ENCODE data around the gene LRRC25.
A peak's percentile ranks its signal among the peaks of the same experiment; 100 is the strongest.

Gene LRRC25

GRCh38 chr19:18392417-18392816 lies 5.0 kb downstream of the LRRC25 start:
- TF ChIP-seq CTCF (IDR thresholded peaks at IDR 0.05; ENCODE audit: low read depth, low read length): no peak
- no peak overlapping the region for H3K4me3 ChIP-seq (ENCODE audit: low read depth, low read length)

- H3K4me3 ChIP-seq (ENCODE audit: low read depth, low read length): no peak overlapping the region
- no peak for TF ChIP-seq CTCF (IDR thresholded peaks at IDR 0.05; ENCODE audit: low read depth, low read length)
These were observed 5.8 kb downstream of the LRRC25 start for GRCh38 chr19:18391509-18392075.

DNA sequence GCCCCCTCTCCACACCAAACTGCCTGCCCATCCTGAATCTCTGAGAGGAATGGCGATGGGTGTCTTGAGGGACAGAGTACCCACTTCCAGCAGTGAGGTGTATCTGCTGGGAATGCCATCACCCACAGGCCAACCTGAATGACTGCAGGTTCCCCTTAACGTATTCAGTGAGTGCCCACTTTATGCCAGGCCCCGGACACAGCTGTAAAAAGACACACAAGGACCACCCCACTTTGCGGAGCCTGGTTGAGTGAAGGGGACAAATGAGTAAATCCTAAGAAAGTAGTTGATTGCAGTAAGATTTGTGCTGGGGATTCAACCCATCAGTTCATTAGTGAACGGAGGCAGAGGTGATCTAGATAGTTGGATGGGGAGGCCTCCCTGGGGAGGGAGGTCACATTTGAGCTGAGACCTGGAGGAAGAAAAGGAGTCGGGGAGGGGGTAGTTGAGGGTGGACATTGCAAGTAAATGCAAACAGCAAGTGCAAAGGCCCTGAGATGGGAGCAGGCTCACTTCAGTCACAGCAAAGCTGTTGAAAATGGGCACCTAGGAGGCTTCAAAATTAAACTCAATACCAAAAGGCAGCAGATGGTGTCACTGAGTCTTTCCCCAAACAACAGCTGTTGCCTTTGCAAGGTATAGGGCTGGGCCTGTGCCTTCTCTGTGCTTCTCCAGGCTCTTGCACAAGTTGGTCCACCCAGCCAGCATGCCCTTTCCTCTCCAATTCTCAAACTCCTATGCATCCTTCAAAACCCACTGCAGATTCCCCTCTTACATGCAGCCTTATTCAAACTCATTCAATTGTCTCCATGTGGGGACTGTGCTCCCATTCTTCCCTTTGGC lies 7.1 kb downstream of the LRRC25 start:
- TF ChIP-seq CTCF (IDR thresholded peaks at IDR 0.05; ENCODE audit: low read depth, low read length): no peak

DNA sequence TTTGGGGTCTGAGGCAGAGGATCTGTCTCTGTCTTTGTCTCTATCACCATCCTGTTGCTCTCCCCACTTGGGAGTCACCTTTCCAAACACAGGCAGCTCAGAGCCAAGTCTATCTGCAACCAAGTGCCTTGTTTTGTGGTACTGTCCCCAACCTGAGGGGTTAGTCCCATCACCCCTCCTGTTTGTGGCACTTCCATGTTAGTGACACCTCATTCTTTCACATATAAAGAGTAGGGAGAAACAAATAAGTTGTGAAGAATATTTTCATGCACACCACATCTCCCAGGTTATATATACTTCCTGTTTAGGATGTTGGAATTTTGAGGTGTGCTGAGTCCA lies 7.7 kb downstream of the LRRC25 start:
- TF ChIP-seq CTCF (IDR thresholded peaks at IDR 0.05; ENCODE audit: low read depth, low read length): no peak
- no peak overlapping the region for H3K4me3 ChIP-seq (ENCODE audit: low read depth, low read length)

More for the DNA sequence above, 7.1 kb downstream of the LRRC25 start:
- no peak overlapping the region for H3K4me3 ChIP-seq (ENCODE audit: low read depth, low read length)

- TF ChIP-seq CTCF (IDR thresholded peaks at IDR 0.05; ENCODE audit: low read depth, low read length): no peak
- H3K4me3 ChIP-seq (ENCODE audit: low read depth, low read length): peak overlapping the region; percentile 74
These were observed 8.3 kb downstream of the LRRC25 start for GRCh38 chr19:18388960-18389725.

DNA sequence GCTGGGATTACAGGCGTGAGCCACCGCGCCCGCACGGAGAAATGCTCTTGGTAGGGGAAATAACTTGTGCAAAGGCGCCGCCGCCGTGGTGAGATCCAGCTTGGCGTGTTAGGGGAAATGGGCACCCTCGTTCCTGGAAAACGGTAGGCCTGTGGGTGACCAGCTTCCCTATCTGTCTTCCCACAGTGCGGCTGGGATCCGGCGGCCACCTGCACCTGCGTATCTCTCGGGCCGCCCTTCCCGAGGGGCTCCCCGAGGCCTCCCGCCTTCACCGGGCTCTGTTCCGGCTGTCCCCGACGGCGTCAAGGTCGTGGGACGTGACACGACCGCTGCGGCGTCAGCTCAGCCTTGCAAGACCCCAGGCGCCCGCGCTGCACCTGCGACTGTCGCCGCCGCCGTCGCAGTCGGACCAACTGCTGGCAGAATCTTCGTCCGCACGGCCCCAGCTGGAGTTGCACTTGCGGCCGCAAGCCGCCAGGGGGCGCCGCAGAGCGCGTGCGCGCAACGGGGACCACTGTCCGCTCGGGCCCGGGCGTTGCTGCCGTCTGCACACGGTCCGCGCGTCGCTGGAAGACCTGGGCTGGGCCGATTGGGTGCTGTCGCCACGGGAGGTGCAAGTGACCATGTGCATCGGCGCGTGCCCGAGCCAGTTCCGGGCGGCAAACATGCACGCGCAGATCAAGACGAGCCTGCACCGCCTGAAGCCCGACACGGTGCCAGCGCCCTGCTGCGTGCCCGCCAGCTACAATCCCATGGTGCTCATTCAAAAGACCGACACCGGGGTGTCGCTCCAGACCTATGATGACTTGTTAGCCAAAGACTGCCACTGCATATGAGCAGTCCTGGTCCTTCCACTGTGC lies 9.1 kb downstream of the LRRC25 start:
- peak overlapping the region; percentile 74 for H3K4me3 ChIP-seq (ENCODE audit: low read depth, low read length)
- peak; percentile 91 for TF ChIP-seq CTCF (IDR thresholded peaks at IDR 0.05; ENCODE audit: low read depth, low read length)

Data from WI38 (cell line).